D721Med (cell line): Measurements from ENCODE around the gene KMT2D.
"Not testable (repeated sequence)": the region's sequence is repeated elsewhere in the genome, so short reads cannot be mapped to it uniquely, and the experiment has no call there.

ENCODE experiments used
- DNase-seq: peaks from one replicate; pipeline ENCODE4 v3.0.0; 2011; ENCODE audit warnings: low spot score; ENCODE audit not compliant: insufficient read length
- FAIRE-seq: peaks from 2 replicates; lab custom pipeline; 2011; peaks lifted over from hg19 to GRCh38; lab: Jason Lieb, UNC
- TF ChIP-seq, protein P1 (sequence below): IDR thresholded peaks from 2 replicates; pipeline ENCODE4 v1.5.1; 2012; ENCODE audit warnings: mild to moderate bottlenecking, control low read depth; ENCODE audit not compliant: insufficient read depth; ENCODE audit errors: missing control alignments

Gene KMT2D

DNA sequence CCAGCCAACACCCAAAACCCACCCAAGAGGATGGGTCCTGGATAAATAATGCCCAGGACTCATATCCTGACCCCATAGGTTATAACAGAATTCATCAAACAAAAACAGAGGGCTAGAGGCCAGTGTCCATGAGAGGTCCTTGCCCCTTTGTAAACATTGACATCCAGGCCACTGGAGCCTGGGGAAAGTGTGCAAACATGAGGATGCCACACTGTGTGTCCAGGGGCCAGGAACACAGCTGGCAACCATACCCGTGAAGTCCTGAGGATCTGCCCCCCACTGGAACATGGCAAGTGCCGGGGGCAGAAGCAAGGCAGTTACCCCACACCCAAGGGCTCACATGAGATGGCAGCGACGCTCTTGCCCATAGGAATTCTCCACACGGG lies 4.2 kb upstream of the KMT2D start:
- TF ChIP-seq, protein P1, sequence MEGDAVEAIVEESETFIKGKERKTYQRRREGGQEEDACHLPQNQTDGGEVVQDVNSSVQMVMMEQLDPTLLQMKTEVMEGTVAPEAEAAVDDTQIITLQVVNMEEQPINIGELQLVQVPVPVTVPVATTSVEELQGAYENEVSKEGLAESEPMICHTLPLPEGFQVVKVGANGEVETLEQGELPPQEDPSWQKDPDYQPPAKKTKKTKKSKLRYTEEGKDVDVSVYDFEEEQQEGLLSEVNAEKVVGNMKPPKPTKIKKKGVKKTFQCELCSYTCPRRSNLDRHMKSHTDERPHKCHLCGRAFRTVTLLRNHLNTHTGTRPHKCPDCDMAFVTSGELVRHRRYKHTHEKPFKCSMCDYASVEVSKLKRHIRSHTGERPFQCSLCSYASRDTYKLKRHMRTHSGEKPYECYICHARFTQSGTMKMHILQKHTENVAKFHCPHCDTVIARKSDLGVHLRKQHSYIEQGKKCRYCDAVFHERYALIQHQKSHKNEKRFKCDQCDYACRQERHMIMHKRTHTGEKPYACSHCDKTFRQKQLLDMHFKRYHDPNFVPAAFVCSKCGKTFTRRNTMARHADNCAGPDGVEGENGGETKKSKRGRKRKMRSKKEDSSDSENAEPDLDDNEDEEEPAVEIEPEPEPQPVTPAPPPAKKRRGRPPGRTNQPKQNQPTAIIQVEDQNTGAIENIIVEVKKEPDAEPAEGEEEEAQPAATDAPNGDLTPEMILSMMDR, result no peak
- no peak for DNase-seq
- FAIRE-seq, result no peak

DNA sequence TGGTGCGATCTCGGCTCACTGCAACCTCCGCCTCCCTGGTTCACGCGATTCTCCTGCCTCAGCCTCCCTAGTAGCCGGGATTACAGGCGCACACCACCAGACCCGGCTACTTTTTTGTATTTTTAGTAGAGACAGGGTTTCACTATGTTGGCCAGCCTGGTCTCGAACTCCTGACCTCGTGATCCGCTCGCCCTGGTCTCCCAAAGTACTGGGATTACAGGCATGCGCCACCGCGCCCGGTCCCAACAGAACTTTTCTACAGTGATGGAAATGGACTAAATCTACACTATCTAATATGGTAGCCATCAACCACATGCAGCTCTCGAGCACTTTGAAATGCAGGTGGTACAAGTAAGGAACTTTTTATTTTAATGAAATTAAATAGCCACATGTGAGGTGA lies 1.3 kb upstream of the KMT2D start:
- not testable (repeated sequence) for DNase-seq, FAIRE-seq

GRCh38 chr12:49061157-49061650 lies 610 bp upstream of the KMT2D start:
- FAIRE-seq, result no peak
- TF ChIP-seq, protein P1, result no peak
- no peak for DNase-seq

DNA sequence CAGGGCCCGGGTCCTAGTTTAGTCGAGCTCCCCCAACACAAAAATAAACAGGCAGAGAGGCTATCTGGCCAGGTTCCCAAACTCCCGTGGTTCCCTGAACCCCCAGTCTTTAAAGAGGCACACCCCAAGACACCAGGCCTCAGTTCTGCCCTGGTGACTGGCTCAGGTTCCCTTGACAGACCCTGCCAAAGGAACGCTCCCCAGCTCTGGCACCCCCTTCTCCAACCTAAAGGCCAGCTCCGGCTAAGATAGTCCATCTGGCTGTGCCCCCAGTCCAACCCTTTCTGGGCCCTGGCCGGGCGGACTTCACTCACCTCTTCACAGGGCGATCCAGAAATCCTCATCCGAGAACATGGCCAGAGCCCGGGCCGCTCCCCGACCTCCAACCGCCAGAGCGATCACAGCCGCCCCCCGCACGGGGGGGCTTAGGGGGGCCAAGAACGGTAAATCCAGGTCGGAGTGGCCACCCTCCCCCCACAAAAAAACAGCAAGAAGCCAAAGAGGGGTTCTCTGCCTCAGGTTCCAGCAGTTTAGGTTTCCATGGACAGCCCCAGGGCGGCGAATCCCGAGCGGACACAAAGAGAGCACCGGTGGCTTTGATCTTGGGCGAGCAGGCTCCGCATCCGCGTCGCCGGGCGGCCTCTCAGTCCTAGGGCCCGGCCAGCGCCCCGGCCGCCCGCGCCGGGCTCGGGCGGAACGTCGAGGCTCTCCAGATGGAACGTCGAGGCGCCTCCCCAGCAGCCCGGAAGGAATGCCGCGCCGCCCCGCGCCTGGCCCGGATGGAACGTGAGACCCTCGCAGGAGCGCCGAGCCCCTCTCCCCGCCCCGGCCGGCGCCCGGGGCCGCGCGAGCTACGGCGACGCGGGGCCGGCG lies 1.1 kb downstream of the KMT2D start:
- FAIRE-seq (no peak), DNase-seq (no peak)
- TF ChIP-seq, protein P1, result no peak

GRCh38 chr12:49059045-49059298 lies 1.6 kb downstream of the KMT2D start:
- FAIRE-seq (no peak), DNase-seq (no peak)
- TF ChIP-seq, protein P1, result no peak

DNA sequence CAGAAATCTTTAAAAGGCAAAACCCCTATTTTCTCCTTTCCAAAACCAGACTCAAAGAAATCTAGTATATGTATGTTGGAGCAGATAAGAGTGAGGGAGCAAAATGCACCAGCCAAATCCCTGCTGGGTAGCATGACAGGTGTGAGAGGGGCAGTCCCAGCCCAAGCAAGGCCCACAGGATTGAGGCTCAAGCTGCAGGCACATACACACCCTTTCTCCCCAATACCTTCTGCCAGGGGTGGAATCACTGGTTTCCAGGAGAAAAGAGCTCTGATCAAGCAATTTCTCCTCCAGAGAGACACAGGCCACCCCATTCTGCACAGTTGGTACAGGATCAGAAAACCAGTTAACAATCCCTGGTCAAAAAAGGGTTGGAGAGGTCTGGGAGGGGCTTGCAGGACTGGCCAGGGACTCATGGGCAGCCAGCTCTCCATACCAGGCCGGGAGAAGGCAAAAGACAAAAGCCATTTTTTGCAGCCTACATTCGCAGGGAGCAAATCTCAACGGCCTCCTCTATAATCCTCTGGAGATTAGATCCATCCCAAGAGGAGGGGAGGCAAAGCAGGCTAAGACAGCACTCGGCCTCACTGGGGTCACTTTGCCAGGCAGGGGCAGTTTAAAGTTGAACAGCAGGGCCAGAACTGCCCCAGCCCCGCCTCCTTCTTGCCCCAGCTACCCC lies 2.1 kb downstream of the KMT2D start:
- DNase-seq (peak; percentile 90), FAIRE-seq (no peak)
- TF ChIP-seq, protein P1, result no peak

DNA sequence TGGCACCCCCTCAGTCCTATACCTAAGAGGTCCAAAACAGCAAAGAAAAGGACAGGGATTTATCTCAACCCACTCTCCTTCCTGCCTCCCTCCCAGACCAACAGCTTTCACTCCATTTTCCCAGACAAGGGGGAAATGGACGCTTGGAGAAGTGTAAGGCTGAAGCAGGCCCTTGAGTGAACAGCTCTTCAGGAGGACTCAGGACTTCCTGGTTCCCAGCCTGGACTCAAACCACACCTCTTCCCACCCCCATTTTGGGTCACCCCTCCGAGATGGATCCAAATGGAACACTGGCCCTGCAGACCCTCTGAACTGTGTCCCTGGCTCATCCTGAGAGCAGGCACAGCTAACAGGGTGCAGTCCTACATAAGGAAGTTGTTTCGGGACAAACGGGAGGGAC lies 2.7 kb downstream of the KMT2D start:
- FAIRE-seq, result no peak
- TF ChIP-seq, protein P1, result no peak
- no peak for DNase-seq
